Ishikawa (cell line): ENCODE measurements around the gene ENTPD1.

Experiments used
- TAF1 ChIP-seq: IDR thresholded peaks from 2 replicates; pipeline ENCODE4 v1.6.1; 2012; ENCODE audit warnings: low read depth, mild to moderate bottlenecking
- YY1 ChIP-seq: IDR thresholded peaks from 2 replicates; pipeline ENCODE4 v1.6.1; 2012; ENCODE audit warnings: low read depth
- TF ChIP-seq, protein P1 (sequence below): IDR thresholded peaks from 2 replicates; pipeline ENCODE4 v1.6.1; 2012
- TF ChIP-seq, protein P2 (sequence below): IDR thresholded peaks from 2 replicates; pipeline ENCODE4 v1.6.1; 2012; ENCODE audit warnings: low read depth, mild to moderate bottlenecking

DNA sequence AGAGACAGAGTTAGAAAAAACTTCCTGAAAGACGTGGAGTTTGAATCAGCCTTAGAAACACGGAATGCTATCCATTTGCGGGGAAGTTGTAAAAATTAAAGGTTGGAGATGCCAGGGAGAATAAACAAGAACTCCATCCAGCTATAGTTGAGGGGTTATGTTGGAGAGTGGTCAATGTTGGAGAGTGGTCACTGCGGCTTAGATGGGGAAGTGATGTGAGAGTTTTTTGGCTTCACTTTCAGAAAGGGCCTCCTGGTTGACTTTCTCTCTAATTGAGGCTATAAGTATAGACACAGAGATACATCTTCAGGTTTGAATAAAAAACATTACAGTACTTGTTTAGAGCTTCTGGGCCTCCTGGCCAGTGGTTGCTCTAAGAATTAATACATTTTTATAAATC is 152.5 kb downstream of the ENTPD1 start:
- TF ChIP-seq YY1 (no peak), TAF1 (no peak)
- TF ChIP-seq, protein P1, sequence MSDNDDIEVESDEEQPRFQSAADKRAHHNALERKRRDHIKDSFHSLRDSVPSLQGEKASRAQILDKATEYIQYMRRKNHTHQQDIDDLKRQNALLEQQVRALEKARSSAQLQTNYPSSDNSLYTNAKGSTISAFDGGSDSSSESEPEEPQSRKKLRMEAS = no peak
- TF ChIP-seq, protein P2, sequence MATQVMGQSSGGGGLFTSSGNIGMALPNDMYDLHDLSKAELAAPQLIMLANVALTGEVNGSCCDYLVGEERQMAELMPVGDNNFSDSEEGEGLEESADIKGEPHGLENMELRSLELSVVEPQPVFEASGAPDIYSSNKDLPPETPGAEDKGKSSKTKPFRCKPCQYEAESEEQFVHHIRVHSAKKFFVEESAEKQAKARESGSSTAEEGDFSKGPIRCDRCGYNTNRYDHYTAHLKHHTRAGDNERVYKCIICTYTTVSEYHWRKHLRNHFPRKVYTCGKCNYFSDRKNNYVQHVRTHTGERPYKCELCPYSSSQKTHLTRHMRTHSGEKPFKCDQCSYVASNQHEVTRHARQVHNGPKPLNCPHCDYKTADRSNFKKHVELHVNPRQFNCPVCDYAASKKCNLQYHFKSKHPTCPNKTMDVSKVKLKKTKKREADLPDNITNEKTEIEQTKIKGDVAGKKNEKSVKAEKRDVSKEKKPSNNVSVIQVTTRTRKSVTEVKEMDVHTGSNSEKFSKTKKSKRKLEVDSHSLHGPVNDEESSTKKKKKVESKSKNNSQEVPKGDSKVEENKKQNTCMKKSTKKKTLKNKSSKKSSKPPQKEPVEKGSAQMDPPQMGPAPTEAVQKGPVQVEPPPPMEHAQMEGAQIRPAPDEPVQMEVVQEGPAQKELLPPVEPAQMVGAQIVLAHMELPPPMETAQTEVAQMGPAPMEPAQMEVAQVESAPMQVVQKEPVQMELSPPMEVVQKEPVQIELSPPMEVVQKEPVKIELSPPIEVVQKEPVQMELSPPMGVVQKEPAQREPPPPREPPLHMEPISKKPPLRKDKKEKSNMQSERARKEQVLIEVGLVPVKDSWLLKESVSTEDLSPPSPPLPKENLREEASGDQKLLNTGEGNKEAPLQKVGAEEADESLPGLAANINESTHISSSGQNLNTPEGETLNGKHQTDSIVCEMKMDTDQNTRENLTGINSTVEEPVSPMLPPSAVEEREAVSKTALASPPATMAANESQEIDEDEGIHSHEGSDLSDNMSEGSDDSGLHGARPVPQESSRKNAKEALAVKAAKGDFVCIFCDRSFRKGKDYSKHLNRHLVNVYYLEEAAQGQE = no peak
